GM18508 (cell line): ENCODE measurements around the gene DCHS1.

Experiments
- ATAC-seq: cut with Tn5 transposase; IDR thresholded peaks from one replicate; pipeline ENCODE4 v1.9.1; 2021; ENCODE audit warnings: moderate number of reproducible peaks; ENCODE audit not compliant: insufficient read depth, unreplicated experiment

DCHS1 gene

DNA sequence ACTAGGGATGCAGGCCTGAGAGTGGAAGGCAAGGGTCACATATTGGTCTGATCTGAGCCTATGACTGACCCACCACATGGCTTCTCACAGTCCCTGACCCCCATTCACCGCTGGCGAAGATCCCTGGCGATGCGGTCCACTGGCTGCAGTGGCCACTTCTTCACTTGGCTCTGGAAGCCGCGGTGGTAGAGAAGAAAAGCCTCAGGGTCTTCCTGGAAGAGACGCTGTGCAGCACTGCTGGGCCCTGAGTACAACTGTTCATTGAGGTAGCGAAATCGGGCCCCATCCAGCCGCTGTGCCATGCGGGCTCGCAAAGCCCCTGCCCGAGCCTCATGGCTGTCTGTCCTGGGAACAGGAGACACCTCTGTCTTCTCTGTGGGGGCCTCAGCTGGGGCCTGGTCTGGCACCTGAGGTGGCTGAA lies 54.6 kb downstream of the DCHS1 start:
- ATAC-seq: no peak

DNA sequence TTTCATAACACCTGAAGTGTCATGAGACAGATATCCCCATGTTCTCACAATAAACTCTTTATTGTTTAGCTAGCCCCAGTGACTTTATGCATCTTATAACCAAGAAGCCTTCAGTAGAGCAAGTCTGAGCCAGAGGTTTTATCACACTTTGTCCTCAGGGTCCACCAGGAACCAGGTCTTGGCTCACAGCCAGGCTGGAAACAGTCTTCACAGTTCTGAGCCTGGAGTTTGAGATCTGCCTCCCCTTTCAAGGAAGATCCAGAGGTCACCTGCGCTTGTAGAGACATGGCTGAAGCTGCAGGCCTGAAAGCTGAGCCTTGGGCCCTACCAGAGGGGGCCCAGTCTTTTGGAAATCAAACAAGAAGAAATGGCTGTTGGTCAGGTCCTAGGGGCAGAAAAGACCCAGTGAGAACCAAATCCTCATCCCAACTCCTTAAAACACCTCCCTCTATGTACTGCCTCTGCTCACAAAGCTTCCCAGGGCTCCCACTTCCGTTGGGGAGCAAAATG lies 55.7 kb downstream of the DCHS1 start:
- no peak for ATAC-seq

DNA sequence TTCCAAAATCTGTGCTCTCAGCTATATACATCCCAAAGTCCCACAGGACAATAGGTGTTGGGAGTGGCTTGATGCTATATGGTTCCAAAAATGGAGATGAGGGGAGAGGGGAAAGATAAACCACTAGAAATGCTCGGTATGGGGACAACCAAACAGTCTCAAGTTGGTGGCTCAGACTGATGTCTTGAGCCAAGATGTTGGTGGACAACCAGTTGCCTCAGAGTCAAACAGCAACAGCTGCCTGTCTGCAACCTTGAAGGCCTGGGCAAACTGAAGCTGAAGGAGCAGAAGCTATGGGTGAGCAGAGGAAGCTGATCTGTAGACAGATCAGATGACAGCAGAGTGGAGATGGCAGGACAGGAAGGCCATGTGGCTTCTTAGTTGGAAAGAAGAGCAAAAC lies 56.2 kb downstream of the DCHS1 start:
- ATAC-seq: no peak

DNA sequence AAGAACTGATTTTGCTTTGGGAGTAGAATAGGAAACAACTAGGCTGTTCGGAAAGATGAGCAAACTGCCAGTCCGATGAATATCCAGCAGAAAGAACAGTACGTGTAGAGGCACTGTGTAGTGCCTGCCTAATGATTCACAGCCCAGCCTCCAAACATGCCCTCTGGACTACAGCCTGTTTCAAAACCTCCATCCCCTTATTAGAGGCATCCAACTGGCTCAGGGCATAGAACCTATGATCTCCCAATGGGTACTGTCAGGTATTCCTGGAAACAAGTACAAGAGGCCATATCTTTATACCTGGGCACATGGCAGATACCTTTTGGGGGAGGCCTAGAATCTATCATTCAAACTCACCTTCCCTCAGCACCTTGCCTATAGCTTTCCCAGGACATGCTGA lies 57.1 kb downstream of the DCHS1 start:
- no peak for ATAC-seq

DNA sequence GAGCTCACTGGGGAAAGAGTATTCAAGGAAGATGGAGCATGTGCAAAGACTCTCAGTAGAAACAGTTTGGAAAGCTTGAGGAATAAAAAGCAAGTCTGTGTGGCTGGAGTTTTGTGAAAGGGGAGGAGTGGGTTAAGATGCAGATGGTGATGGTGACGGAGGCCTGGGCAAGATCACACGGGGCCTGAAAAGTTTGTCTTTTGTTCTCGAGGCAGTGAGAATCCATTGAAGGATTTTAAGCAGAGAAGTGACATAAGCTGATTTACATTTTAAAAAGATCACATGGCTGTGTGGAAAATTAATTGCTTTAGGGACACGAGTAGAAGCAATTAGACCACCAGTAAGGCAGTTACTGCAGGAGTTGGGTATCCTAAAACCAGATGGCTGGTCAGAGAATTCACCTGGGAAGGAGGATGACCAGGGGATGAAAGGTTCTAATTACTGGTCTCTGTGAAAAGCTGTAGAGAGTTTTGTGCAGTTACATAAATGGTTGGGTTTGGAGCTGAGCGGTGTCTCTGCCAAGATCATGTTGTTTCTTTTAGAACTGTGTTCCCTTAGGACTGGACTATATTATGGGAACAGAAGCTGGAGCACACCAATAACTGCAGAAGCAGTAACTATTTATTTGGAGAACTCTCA lies 59.3 kb downstream of the DCHS1 start:
- ATAC-seq: no peak

DNA sequence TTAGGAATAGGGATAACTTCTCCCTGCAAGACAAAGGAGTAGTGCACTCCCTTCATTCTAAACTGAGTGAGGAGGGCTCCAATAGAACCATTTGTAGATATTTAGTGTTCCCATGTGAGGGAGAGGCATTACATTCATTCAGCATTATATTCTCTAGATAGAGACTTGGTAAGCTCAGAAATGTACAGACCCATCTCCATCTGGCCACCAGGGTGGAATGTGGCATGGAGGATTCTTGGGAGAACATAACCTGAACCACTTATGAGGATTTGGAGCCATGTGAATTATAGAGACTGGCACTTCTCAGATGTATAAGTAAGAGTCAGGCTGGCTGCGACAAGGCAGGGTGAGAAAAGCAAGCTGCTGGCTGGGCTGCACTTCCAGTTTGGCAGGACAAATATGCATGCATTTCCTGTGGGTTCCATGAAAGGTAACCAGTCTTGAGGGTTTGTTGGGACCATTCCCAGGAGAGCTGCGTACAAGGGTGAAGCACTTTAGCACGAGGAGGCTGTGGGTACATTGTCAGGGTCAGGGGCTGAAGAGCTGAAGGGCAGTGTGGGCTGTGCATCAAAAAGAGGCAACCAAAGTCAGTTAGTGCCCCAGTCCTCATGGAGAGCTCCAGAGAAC lies 61.4 kb downstream of the DCHS1 start:
- ATAC-seq: no peak

DNA sequence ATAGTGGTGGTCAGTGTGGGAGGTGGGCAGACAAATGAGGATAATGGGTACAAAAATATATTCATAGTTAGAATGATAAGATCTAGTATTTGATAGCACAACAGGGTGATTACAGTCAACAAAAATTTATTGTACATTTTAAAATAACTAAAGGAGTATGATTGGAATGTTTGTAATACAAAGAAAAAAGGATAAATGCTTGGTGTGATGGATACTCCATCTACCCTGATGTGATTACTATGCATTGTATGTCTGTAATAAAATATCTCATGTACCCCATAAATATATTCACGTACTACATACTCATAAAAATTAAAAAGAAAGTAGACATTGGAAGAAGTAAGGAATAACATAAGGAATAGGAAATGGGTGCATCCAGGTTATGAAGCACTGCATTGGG lies 67.6 kb downstream of the DCHS1 start:
- no peak for ATAC-seq

DNA sequence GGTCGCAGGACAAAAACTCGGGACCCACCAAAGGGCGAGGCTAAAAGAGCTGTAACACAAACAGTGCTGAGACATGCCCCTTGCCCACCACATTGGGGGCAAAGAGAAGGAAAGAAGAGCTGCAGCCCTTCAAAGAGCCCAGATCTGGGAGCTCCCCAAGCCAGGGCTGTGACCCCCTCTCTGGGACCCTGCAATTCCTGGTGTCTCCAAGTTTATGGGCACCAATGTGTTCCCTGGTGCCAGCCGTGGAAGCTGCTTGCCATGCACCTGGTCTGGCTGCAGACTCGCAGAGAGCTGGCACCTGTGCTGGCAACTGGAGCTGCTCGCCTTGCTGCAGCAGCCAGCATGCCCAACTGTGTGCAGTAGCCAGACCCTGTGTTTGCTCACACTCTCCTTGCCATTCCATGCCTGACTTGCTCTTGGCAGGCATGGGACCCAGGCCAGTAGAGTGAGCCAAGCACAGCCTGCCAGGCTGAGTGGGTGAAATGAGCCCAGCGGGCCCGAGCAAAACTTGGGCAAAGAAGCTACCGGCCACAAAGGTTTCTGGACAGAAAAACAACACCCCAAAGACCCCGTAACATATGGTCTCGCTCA lies 68.2 kb downstream of the DCHS1 start:
- ATAC-seq: no peak

DNA sequence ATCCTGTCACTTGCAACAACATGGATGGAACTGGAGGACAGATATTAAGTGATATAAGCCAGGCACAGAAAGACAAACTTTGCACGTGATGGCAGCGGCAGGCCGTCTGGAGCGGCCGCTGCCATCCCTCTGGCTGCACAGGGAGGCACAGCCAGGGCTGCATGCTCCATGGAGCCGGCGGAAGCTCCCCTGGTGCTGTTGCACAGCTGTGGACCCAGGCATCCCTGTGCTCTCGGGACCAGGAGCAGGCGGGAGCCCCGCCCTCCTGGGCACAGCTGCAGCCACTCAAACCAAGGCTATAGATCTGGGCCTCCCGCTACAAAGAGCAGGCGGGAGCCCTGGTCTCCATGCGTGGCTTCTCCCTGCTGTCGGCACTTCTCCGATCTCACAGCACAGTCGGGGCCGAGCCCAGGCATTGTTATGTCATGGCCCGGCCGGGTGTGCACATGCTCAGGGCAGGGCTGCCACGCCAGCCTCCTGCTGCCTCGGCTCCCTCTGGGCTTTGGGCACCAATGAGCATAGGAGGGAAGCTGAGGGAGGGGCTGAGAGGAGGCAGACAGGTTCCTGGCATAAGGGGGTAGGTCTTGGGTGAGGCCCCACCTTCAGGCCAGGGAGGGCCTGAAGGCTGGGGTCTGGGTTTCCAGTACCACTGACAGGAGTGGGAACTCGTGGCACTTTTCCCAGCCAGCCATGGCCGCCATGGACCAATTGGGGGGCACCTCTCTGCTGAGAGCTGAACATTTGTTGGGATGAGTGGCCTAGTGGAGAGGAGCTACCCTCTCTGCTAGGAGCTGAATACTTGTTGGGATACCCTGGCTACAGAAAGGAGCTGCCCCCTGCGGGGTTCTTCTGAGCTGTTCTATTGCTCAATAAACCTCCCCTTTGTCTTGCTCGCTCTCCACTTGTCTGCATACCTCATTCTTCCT lies 68.9 kb downstream of the DCHS1 start:
- no peak for ATAC-seq

DNA sequence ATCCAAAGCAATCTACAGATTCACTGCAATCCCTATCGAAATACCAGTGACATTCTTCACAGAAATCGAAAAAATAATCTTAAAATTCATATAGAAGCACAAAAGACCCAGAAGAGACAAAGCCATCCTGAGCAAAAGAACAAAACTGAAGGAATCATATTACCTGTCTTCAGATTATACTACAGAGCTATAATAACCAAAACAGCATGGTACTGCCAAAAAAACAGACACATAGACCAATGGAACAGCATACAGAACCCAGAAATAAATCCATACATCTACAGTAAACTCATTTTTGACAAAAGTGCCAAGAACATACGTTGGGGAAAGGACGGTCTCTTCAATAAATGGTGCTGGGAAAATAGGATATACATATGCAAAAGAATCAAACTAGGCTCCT lies 71.1 kb downstream of the DCHS1 start:
- no peak for ATAC-seq

DNA sequence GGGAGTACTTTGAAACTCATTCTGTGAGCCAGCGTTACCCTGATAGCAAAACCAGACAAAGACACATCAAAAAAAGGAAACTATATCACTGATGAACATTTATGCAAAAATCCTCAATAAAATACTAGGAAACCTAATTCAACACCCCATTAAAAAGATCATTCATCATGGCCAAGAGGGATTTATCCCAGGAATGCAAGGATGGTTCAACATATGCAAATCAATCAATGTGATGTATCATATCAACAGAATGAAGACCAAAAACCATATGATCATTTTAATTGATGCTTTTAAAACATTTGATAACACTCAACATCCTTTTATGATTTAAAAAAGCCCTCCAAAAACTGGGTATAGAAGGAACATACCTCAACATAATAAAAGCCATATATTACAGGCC lies 72.0 kb downstream of the DCHS1 start:
- ATAC-seq: no peak

DNA sequence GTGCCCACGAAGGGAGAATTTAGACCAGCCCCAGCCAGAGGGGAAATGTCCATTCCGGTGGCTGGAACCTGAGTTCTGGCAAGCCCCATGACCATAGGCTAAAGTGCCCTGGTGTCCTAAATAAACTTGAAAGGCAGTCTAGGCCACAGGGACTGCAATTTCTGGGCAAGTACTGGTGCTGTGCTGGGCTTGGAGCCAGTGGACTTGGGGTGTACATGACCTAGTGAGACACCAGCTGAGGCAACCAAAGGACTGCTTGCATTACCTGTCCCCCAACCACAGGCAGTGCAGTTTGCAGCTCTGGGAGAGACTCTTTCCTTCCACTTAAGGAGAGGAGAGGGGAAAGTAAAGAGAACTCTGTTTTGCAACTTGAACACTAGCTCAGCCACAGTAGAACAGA lies 75.9 kb downstream of the DCHS1 start:
- no peak for ATAC-seq

DNA sequence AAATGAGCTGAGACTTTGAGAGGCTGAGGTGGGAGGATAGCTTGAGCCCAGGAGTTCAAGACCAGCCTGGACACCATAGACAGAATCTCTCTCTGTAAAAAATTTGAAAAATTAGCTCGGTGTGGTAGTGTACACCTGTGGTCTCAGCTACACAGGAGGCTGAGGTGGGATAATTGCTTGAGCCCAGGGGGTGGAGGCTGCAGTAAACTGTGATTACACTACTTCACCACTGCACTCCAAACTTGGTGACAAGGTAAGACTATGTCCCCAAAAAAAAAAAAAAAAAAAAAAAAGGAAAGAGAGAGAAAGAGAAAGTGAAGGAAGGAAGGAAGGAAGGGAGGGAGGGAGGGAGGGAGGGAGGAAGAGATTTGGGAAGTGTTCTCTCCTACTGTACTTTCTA lies 77.5 kb downstream of the DCHS1 start:
- no peak for ATAC-seq

DNA sequence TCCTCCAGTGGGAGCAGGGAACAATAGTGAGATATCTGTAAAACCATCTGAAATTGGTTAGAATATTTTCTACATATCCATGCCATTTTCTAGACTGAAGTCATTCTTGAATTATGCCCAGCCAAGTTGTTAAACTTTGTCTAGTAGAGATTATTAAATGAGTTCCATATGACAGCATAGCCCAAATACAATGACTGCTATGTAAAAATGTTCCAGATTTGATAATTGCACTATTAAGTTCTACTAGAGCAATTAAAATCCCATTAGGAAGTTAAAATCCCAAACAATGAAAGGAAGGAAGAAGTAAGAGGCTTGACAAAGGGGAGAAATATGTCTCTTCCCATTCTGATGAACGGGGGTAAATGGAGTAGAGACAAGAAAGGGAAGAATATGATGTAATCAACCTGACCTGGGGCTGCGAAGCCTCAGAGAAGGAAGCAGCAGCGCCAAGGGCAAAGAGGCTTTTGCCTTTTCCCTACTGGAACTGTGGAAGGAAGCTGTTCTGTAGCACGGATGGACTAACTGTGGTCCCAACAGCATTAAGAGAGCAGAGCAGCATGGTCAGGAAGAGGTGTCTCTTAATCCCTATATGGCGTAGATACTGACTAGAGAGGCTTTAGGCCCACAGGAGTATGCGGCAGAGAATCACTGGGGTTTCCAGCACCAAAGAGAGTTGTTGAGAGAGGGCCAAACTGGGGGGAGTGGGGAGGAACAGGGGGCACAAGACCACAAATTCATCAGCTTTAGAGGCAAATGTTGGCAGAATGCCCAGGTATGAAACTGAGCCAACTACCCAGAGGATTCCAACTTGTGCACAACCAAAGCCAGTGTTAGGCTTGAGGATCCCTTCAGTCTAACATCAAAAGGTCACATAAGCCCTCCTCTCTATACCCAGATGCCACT lies 78.9 kb downstream of the DCHS1 start:
- ATAC-seq: no peak

DNA sequence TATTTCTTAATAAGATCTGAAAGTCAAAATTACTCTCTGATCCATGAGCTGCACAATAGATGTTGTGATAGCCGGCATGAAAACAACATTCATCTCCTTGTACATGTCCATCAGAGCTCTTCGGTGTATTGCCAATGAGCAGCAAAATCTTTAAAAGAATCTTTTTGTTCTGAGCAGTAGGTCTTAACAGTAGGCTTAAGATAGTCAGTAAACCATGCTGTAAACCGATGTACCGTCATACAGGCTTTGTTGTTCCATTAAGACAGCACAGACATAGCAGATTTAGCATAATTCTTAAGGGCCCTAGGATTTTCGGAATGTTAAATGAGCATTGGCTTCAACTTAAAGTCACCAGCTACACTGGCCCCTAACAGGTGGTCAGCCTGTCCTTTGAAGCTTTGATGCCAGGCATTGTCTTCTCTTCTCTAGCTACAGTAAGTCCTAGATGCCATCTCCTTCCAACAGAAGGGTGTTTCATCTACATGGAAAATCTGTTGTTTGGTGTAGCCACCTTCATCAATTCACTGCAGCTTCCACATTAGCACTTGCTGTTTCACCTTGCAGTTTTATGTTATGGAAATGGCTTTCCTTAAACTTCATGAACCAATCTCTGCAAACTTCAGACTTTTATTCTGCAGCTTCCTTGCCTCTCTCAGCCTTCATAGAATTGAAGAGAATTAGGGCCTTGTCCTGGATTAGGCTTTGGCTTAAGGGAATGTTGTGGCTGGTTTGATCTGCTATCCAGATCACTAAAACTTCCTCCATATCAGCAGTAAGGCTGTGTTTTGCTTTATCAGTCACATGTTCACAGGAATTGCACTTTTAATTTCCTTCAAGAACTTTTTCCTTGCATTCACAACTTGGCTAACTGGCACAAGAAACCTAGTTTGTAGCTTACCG lies 80.5 kb downstream of the DCHS1 start:
- no peak for ATAC-seq

DNA sequence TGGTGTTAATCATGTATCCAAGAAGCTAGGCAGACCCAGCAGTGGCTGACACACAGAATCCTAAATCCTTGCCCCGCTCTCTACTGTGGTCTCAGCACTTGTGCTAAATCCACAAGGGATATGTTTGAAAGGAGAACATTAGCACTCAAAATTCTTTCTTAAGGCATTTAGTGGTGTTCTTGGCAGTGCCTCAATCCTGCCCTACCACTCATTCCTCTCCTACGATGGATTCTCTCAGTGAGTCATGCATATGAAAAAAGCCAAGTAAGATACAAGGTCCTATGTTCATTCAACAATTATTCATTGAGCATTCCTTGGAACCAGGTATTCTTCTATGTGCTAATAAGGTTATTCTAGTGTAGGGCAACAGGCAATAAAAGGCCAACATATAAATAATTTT lies 83.4 kb downstream of the DCHS1 start:
- no peak for ATAC-seq

DNA sequence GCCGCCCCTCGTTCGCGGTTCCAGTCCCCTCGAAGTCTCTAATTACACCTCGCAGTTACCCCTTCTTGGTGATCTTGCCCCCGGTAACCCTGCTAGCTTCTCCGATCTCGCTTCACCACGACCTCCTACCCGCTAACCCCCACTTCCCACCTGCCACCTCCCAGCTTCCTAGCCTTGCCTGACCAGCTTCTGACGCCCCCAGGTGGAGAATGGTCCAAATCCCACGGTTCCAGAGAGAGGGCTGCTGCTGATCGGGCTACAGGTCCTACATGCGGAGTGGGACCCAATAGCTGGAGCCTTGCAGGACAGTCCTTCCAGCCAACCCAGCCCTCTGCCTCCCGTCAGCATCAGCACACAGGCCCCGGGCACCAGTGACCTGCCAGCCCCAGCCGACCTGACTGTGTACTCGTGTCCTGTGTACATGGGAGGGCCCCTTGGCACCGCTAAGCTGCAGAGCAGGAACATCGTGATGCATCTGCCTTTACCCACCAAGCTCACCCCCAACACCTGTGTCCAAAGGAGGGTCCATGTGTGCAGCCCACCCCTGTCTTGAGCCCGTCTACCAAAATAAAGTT lies 84.1 kb downstream of the DCHS1 start:
- no peak for ATAC-seq
